Activated CD4-positive, alpha-beta T cell treated with anti-CD3 and anti-CD28 coated beads, Interleukin-2, amount 50 U/mL, for 16 hours (primary cell): Measurements from ENCODE around the gene SP110.
A peak's percentile ranks its signal among the peaks of the same experiment; 100 is the strongest.

Experiments
- DNase-seq: peaks from one replicate; pipeline ENCODE4 v3.0.0-alpha.2; 2020

Gene SP110

GRCh38 chr2:230166557-230167170, 53.1 kb downstream of the SP110 start:
- DNase-seq: no peak

GRCh38 chr2:230164139-230164538, 55.6 kb downstream of the SP110 start:
- no peak for DNase-seq

GRCh38 chr2:230162981-230163380, 56.8 kb downstream of the SP110 start:
- DNase-seq: no peak

- peak; percentile 35 for DNase-seq
Measured at GRCh38 chr2:230161184-230161583, 58.6 kb downstream of the SP110 start.

GRCh38 chr2:230160112-230160660, 59.6 kb downstream of the SP110 start:
- peak; percentile 48 for DNase-seq

- no peak for DNase-seq
Measured at GRCh38 chr2:230158468-230158867, 61.3 kb downstream of the SP110 start.

- DNase-seq: no peak
Measured at GRCh38 chr2:230156782-230157699, 62.7 kb downstream of the SP110 start.

- DNase-seq: peak; percentile 30
Measured at GRCh38 chr2:230155359-230155758, 64.4 kb downstream of the SP110 start.

GRCh38 chr2:230153390-230153976, 66.3 kb downstream of the SP110 start:
- no peak for DNase-seq

GRCh38 chr2:230152334-230152733, 67.5 kb downstream of the SP110 start:
- no peak for DNase-seq

- no peak for DNase-seq
Measured at GRCh38 chr2:230144355-230144754, 75.4 kb downstream of the SP110 start.

- DNase-seq: no peak
Measured at GRCh38 chr2:230140667-230141066, 79.1 kb downstream of the SP110 start.

GRCh38 chr2:230137902-230138539, 81.8 kb downstream of the SP110 start:
- DNase-seq: no peak

- no peak for DNase-seq
Measured at GRCh38 chr2:230135130-230135525, 84.7 kb downstream of the SP110 start.

- DNase-seq: no peak
Measured at GRCh38 chr2:230134496-230135129, 85.2 kb downstream of the SP110 start.

- DNase-seq: no peak
Measured at GRCh38 chr2:230131366-230131765, 88.4 kb downstream of the SP110 start.

GRCh38 chr2:230130668-230131364, 89.0 kb downstream of the SP110 start:
- DNase-seq: no peak

GRCh38 chr2:230129343-230129742, 90.4 kb downstream of the SP110 start:
- DNase-seq: no peak

- DNase-seq: no peak
Measured at GRCh38 chr2:230128623-230129342, 91.0 kb downstream of the SP110 start.

GRCh38 chr2:230127195-230127594, 92.6 kb downstream of the SP110 start:
- no peak for DNase-seq

GRCh38 chr2:230124757-230125431, 94.9 kb downstream of the SP110 start:
- peak; percentile 22 for DNase-seq
